Loucy (cell line): Measurements from ENCODE around the gene ALOX15.

Experiments
- H2AFZ ChIP-seq: fragments of 200-600 bp; sonication (generic); 2 replicates; pipeline ENCODE4 v1.6.0; 2016; ENCODE audit warnings: antibody characterized with exemption, mild to moderate bottlenecking, low read length, moderate library complexity
- H3F3A ChIP-seq: fragments of 200-600 bp; 2 replicates; pipeline ENCODE4 v1.6.0; 2016; ENCODE audit warnings: antibody characterized with exemption, low read depth, mild to moderate bottlenecking
- H3K27me3 ChIP-seq: fragments of 200-600 bp; sonication (generic); 2 replicates; pipeline ENCODE4 v1.6.1; 2014; ENCODE audit warnings: low read length, mild to moderate bottlenecking; ENCODE audit not compliant: insufficient read depth, poor library complexity, severe bottlenecking
- H3K36me3 ChIP-seq: fragments of 200-600 bp; sonication (generic); 2 replicates; pipeline ENCODE4 v1.6.1; 2016; ENCODE audit warnings: low read length; ENCODE audit not compliant: insufficient read depth
- H3K4me1 ChIP-seq: fragments of 200-600 bp; sonication (generic); 2 replicates; pipeline ENCODE4 v1.5.1; 2014; ENCODE audit warnings: low read length, mild to moderate bottlenecking; ENCODE audit not compliant: insufficient read depth, poor library complexity, severe bottlenecking
- H3K4me2 ChIP-seq: fragments of 200-600 bp; sonication (generic); 2 replicates; pipeline ENCODE4 v1.6.0; 2014; ENCODE audit warnings: antibody characterized with exemption, low read length, low read depth, mild to moderate bottlenecking; ENCODE audit not compliant: poor library complexity, severe bottlenecking
- H3K4me3 ChIP-seq: fragments of 200-600 bp; sonication (generic); 2 replicates; pipeline ENCODE4 v1.5.1; 2014; ENCODE audit warnings: low read length, mild to moderate bottlenecking, mixed read lengths; ENCODE audit not compliant: poor library complexity, severe bottlenecking
- H3K79me2 ChIP-seq: fragments of 200-600 bp; sonication (generic); 2 replicates; pipeline ENCODE4 v1.6.1; 2014; ENCODE audit warnings: low read length; ENCODE audit not compliant: insufficient read depth
- H3K9ac ChIP-seq: fragments of 200-600 bp; sonication (generic); 2 replicates; pipeline ENCODE4 v1.6.0; 2014; ENCODE audit warnings: mild to moderate bottlenecking, low read depth, low read length, moderate library complexity; ENCODE audit not compliant: poor library complexity, severe bottlenecking
- H3K9me2 ChIP-seq: fragments of 200-600 bp; sonication (generic); replicated peaks from 2 replicates; pipeline ENCODE4 v1.6.1; 2016; ENCODE audit warnings: low read depth, low read length, mixed read lengths
- H3K9me3 ChIP-seq: fragments of 200-600 bp; sonication (generic); 2 replicates; pipeline ENCODE4 v1.6.1; 2014; ENCODE audit warnings: mild to moderate bottlenecking, antibody characterized with exemption, low read length, low read depth; ENCODE audit not compliant: insufficient read depth
- H4K20me1 ChIP-seq: fragments of 200-600 bp; sonication (generic); 2 replicates; pipeline ENCODE4 v1.6.0; 2014; ENCODE audit warnings: antibody characterized with exemption, low read length, mild to moderate bottlenecking; ENCODE audit not compliant: insufficient read depth, poor library complexity, severe bottlenecking
- EZH2phosphoT487 ChIP-seq: fragments of 200-600 bp; IDR thresholded peaks from 2 replicates; pipeline ENCODE4 v1.6.1; 2018; ENCODE audit warnings: antibody characterized with exemption, mild to moderate bottlenecking, moderate library complexity, borderline replicate concordance
- TF ChIP-seq, protein P1 (sequence below): fragments of 200-600 bp; sonication (generic); conservative IDR thresholded peaks from 2 replicates; pipeline ENCODE4 v1.5.1; 2014; ENCODE audit warnings: mild to moderate bottlenecking, antibody characterized with exemption, low read length

Gene ALOX15

GRCh38 chr17:4584917-4585637 lies 56.4 kb downstream of the ALOX15 start:
- H3F3A ChIP-seq = no peaks in the 10 kb centered on the region
- H3K9me2 ChIP-seq = no peaks in the 10 kb centered on the region
- no peaks in the 10 kb centered on the region for H3K79me2 ChIP-seq
- no peak overlapping the region for H3K4me3 ChIP-seq
- no peak overlapping the region for H3K9ac ChIP-seq
- no peaks in the 10 kb centered on the region for H3K27me3 ChIP-seq
- no peak overlapping the region for H2AFZ ChIP-seq
- TF ChIP-seq, protein P1, sequence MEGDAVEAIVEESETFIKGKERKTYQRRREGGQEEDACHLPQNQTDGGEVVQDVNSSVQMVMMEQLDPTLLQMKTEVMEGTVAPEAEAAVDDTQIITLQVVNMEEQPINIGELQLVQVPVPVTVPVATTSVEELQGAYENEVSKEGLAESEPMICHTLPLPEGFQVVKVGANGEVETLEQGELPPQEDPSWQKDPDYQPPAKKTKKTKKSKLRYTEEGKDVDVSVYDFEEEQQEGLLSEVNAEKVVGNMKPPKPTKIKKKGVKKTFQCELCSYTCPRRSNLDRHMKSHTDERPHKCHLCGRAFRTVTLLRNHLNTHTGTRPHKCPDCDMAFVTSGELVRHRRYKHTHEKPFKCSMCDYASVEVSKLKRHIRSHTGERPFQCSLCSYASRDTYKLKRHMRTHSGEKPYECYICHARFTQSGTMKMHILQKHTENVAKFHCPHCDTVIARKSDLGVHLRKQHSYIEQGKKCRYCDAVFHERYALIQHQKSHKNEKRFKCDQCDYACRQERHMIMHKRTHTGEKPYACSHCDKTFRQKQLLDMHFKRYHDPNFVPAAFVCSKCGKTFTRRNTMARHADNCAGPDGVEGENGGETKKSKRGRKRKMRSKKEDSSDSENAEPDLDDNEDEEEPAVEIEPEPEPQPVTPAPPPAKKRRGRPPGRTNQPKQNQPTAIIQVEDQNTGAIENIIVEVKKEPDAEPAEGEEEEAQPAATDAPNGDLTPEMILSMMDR = no peak
- no peak for TF ChIP-seq EZH2phosphoT487
- H3K4me1 ChIP-seq = no peaks in the 10 kb centered on the region
- no peak overlapping the region for H3K4me2 ChIP-seq
- no peaks in the 10 kb centered on the region for H4K20me1 ChIP-seq
- no peaks in the 10 kb centered on the region for H3K36me3 ChIP-seq
- no peaks in the 10 kb centered on the region for H3K9me3 ChIP-seq

- Histone ChIP-seq H3K9me2 (no peaks in the 10 kb centered on the region), H3F3A (no peaks in the 10 kb centered on the region), H3K36me3 (no peaks in the 10 kb centered on the region), H4K20me1 (no peaks in the 10 kb centered on the region), H3K4me1 (no peaks in the 10 kb centered on the region), H3K27me3 (no peaks in the 10 kb centered on the region), H3K4me3 (no peak within 1 kb of the TSS), H3K4me2 (no peak within 1 kb of the TSS), H3K79me2 (no peaks in the 10 kb centered on the region), H3K9ac (no peak within 1 kb of the TSS), H2AFZ (no peak within 1 kb of the TSS), H3K9me3 (no peaks in the 10 kb centered on the region)
- no peak for TF ChIP-seq EZH2phosphoT487
- TF ChIP-seq, protein P1 = no peak
Measured at GRCh38 chr17:4584101-4584916, 57.2 kb downstream of the ALOX15 start, which contains the start of gene SMTNL2. Gene SMTNL2 (plus strand): TSS chr17:4584529. CDS start chr17:4584606, 77 bp downstream.

GRCh38 chr17:4583782-4584100 lies 57.7 kb downstream of the ALOX15 start:
- no peaks in the 10 kb centered on the region for H3F3A ChIP-seq
- TF ChIP-seq, protein P1 = no peak
- TF ChIP-seq EZH2phosphoT487 = no peak
- no peaks in the 10 kb centered on the region for H3K9me2 ChIP-seq
- H3K9me3 ChIP-seq = no peaks in the 10 kb centered on the region
- no peak overlapping the region for H3K4me3 ChIP-seq
- no peak overlapping the region for H3K4me2 ChIP-seq
- H3K79me2 ChIP-seq = no peaks in the 10 kb centered on the region
- H2AFZ ChIP-seq = no peak overlapping the region
- no peaks in the 10 kb centered on the region for H3K27me3 ChIP-seq
- H3K9ac ChIP-seq = no peak overlapping the region
- H3K4me1 ChIP-seq = no peaks in the 10 kb centered on the region
- no peaks in the 10 kb centered on the region for H3K36me3 ChIP-seq
- no peaks in the 10 kb centered on the region for H4K20me1 ChIP-seq
